Measurements from ENCODE around the gene MAD1L1.

- no peak for TF ChIP-seq EZH2 (IDR thresholded peaks at IDR 0.05)
- TF ChIP-seq POLR2AphosphoS5 (IDR thresholded peaks at IDR 0.05; ENCODE audit: borderline replicate concordance, low read depth, low read length), result no peak
These were observed 423.7 kb downstream of the MAD1L1 start for GRCh38 chr7:1809070-1809469.
